Fibroblast of the aortic adventitia (primary cell): ENCODE measurements around the gene RBM22. TPM values are rescaled to one million over a fixed set of nuclear protein-coding genes. Genes with fewer than 3 reads are reported as not detected.

Source experiments
- DNase-seq: peaks from one replicate; pipeline ENCODE4 v3.0.0-alpha.2; 2010; ENCODE audit warnings: low read depth
- H3K4me3 ChIP-seq: 2 replicates; pipeline ENCODE4 v1.5.1; 2011; ENCODE audit warnings: low read depth, mild to moderate bottlenecking, control low read depth, low read length, moderate library complexity
- total RNA-seq: library from RNA; depleted of rRNA; stranded (reverse); fragments of >200 nt; gene quantifications from 2 replicates; pipeline ENCODE4 v1.2.3, GENCODE V29; 2012; ENCODE audit warnings: low replicate concordance
- TF ChIP-seq, protein P1 (sequence below): IDR thresholded peaks from 2 replicates; pipeline ENCODE4 v1.5.1; 2011; ENCODE audit warnings: mild to moderate bottlenecking, low read length, control low read depth, inconsistent platforms; ENCODE audit not compliant: insufficient read depth

The RBM22 gene
- total RNA-seq, 1 donor, result 35.7 TPM

DNA sequence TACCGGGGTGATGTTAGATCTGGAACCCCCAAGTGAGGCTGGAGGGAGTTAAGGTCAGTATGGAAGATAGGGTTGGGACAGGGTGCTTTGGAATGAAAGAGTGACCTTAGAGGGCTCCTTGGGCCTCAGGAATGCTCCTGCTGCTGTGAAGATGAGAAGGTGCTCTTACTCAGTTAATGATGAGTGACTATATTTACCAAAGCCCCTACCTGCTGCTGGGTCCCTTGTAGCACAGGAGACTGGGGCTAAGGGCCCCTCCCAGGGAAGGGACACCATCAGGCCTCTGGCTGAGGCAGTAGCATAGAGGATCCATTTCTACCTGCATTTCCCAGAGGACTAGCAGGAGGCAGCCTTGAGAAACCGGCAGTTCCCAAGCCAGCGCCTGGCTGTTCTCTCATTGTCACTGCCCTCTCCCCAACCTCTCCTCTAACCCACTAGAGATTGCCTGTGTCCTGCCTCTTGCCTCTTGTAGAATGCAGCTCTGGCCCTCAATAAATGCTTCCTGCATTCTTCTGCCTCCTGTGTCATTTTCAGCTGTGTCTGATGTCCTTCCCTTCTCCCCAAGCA is 42.1 kb downstream of the RBM22 start:
- TF ChIP-seq, protein P1, sequence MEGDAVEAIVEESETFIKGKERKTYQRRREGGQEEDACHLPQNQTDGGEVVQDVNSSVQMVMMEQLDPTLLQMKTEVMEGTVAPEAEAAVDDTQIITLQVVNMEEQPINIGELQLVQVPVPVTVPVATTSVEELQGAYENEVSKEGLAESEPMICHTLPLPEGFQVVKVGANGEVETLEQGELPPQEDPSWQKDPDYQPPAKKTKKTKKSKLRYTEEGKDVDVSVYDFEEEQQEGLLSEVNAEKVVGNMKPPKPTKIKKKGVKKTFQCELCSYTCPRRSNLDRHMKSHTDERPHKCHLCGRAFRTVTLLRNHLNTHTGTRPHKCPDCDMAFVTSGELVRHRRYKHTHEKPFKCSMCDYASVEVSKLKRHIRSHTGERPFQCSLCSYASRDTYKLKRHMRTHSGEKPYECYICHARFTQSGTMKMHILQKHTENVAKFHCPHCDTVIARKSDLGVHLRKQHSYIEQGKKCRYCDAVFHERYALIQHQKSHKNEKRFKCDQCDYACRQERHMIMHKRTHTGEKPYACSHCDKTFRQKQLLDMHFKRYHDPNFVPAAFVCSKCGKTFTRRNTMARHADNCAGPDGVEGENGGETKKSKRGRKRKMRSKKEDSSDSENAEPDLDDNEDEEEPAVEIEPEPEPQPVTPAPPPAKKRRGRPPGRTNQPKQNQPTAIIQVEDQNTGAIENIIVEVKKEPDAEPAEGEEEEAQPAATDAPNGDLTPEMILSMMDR, result no peak
- no peak for DNase-seq
- H3K4me3 ChIP-seq, result no peak overlapping the region

DNA sequence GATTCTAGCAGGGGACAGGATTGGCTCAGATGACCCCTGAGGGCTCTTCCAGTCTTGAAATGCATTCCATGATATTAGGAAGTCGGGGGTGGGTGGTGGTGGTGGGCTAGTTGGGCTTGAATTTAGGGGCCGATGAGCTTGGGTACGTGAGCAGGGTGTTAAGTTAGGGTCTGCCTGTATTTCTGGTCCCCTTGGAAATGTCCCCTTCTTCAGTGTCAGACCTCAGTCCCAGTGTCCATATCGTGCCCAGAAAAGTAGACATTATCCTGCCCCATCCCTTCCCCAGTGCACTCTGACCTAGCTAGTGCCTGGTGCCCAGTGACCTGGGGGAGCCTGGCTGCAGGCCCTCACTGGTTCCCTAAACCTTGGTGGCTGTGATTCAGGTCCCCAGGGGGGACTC is 42.7 kb downstream of the RBM22 start:
- no peak for DNase-seq
- TF ChIP-seq, protein P1, result no peak
- no peak overlapping the region for H3K4me3 ChIP-seq

DNA sequence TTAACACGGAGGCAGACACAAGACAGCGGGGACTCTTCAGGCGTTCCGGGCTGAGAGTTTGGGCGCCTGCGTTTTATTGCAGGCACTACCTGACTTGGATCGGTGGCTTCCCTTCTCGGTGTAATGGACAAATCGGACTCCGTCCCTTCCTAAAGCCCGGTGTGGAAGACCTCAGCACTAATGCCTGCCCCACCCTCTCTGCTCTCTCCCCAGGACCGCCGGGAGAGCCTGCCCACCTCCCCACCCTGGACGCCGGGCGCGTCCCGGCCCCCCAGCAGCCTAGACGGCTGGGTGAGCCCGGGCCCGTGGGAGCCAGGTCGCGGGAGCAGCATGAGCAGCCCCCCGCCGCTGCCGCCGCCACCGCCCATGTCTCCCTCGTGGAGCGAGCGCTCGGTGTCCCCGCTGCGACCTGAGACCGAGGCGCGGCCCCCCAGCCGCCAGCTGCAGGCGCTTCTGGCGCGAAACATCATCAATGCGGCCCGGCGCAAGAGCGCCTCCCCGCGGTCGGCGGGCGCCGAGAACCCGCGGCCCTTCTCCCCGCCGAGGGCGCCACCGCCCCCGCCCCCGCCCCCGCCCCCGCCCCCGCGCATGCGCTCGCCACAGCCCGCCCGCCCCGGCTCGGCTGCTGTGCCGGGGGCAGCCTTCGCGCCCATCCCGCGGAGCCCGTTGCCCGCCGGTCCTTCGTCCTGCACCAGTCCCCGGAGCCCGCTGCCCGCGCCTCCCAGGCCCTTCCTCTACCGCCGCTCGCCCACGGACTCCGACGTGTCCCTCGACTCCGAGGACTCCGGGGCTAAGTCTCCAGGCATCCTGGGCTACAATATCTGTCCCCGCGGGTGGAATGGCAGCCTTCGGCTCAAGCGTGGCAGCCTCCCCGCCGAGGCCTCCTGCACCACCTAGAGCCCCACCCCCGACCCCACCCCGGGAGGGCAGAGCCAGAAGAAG is 44.4 kb downstream of the RBM22 start:
- TF ChIP-seq, protein P1, result peak; percentile 68
- peak overlapping the region; percentile 68 for H3K4me3 ChIP-seq
- DNase-seq, result peak; percentile 54

DNA sequence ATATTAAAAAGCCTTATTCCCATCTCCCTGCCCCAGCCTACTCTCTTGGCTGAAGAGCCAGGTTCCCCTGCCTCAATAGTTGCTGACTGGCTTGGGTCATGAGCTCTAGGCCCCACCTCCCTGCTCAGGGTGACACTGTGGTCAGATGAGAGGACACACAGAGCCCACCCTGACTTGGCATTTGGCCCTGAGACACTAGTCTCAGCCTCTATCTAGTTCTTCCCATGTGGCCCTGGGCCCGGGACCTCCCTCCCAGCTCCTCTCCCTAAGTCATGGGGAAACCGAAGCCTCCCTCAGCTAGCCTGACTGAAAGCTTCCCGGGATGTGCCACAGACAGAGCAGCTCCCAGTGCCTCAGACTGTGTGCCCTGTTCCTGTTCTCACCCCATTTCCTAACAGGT is 45.6 kb downstream of the RBM22 start:
- DNase-seq, result no peak
- H3K4me3 ChIP-seq, result no peak overlapping the region
- TF ChIP-seq, protein P1, result no peak

DNA sequence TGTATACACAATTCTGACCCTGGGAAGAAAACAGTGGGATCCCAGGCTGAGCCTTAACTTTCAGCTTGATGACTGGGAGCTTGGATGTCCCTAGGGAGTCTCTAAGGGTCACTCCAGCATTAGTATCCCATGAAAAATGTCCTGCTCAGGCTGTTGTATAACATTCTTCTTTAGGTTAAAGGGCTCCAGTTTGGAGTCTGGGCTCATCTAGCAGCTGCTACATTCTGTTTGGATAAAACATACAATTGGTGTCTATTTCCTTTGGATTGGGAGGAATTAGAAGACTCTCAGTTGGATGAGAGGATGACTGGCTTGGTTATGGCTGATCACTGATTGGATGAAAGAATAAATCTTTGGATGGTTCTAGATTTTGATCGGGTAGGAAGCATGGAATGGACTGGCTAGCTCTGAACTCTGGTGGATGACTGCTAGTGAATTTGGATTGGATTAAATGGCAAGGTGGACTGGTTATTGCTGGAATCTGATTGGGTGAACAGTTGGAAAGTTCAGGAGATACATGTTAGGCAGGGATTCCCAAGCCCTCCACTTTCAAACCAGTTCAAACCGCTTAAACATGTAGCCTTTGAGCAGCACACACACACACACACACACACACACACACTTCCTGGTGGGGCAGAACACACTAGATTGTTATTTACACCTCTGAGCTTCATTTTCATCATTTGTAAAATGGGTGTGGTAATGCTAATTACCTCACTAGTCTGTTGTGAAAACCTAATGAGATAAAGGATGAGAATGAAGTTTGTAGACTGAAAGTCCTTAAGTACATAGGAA is 46.9 kb downstream of the RBM22 start:
- no peak overlapping the region for H3K4me3 ChIP-seq
- no peak for DNase-seq
- TF ChIP-seq, protein P1, result no peak

DNA sequence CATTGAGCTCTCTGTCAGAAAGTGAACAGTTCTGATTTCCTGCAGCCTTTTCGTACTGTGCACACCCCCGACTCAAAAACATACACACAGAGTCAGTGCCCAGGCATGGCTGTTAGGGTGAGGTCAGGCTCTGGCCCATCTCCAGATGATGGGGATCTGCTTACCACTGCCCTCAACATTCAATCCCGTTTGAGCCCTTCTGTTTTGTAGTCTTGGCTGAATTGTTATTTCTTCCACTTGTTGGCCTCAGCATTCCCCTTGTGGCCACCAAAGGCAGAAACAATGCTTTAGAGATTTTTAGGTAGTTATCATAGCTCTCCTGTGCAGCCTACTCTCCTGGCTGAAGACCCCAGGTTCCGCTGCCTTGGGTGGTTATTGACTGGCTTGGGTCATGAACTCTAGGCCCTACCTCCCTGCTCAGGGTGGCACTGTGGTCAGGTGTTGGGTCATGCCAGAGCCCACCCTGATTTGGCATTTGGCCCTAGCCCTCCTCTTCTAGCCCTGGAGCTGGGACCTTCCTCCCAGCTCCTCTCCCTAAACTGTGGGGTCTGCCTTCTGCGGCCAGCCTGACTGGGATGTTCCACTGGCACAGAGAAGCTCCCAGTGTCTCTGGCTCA is 47.6 kb downstream of the RBM22 start:
- H3K4me3 ChIP-seq, result no peak overlapping the region
- peak; percentile 66 for DNase-seq
- TF ChIP-seq, protein P1, result peak; percentile 77
